HepG2 (cell line): ENCODE results near the gene CHTF8. TPM values are rescaled to one million over a fixed set of nuclear protein-coding genes. Genes with fewer than 3 reads are reported as not detected.

Experiments
- JDP2 ChIP-seq: sonication (generic); formaldehyde crosslinking; IDR thresholded peaks from 2 replicates; pipeline ENCODE4 v1.8.1; 2022; ENCODE audit warnings: missing genetic modification reagents, borderline replicate concordance
- NFKBIZ ChIP-seq: IDR thresholded peaks from 2 replicates; pipeline ENCODE4 v1.6.1; 2018; ENCODE audit warnings: missing genetic modification reagents, missing compliant biosample characterization
- RAD51 ChIP-seq: fragments of 450-650 bp; IDR thresholded peaks from 2 replicates; pipeline ENCODE4 v1.6.1; 2016; ENCODE audit warnings: borderline replicate concordance
- SMYD3 ChIP-seq: sonication (generic); formaldehyde crosslinking; IDR thresholded peaks from 2 replicates; pipeline ENCODE4 v1.8.1; 2023; ENCODE audit warnings: mild to moderate bottlenecking, missing genetic modification reagents
- SOX6 ChIP-seq, 2 experiments: fragments of 450-650 bp in 1 of 2; sonication (generic) in 1 of 2; formaldehyde crosslinking in 1 of 2; IDR thresholded peaks; 2 replicates each; pipeline versions ENCODE4 v1.4.0 to v1.6.1; 2017 to 2020; ENCODE audit warnings: antibody characterized with exemption in 1 of 2, mild to moderate bottlenecking in 1 of 2, missing genetic modification reagents in 1 of 2
- U2AF2 ChIP-seq: fragments of 200-400 bp; formaldehyde crosslinking; IDR thresholded peaks from 2 replicates; pipeline ENCODE4 v1.6.1; 2017; ENCODE audit warnings: low read depth, mild to moderate bottlenecking, low read length
- ZBTB1 ChIP-seq: sonication (generic); formaldehyde crosslinking; IDR thresholded peaks from 2 replicates; pipeline ENCODE4 v1.4.0; 2020; ENCODE audit warnings: missing genetic modification reagents, borderline replicate concordance
- ZNF138 ChIP-seq: sonication (generic); formaldehyde crosslinking; IDR thresholded peaks from 2 replicates; pipeline ENCODE4 v1.5.0; 2020; ENCODE audit warnings: mild to moderate bottlenecking, low read depth, missing genetic modification reagents
- ZNF556 ChIP-seq: sonication (generic); formaldehyde crosslinking; IDR thresholded peaks from 2 replicates; pipeline ENCODE4 v1.4.0; 2020; ENCODE audit warnings: mild to moderate bottlenecking, missing genetic modification reagents, borderline replicate concordance
- polyA plus RNA-seq, 8 experiments: library from polyadenylated mRNA; depleted of rRNA in 3 of 8; stranded (reverse) in 7 of 8; unstranded in 1 of 8; fragments of >200 nt; fragmentation: Illumina TruSeq in 4 of 8; extraction: Trizol in 4 of 8; gene quantifications; 2 replicates each; pipeline versions ENCODE4 v1.2.1 to v1.2.3, GENCODE V29; 2011 to 2016; ENCODE audit warnings: low read depth in 4 of 8, missing spikeins in 1 of 8, mixed read lengths in 1 of 8; ENCODE audit not compliant: insufficient read depth in 1 of 8
- total RNA-seq, 5 experiments: library from RNA; depleted of rRNA; stranded (reverse); fragments of >200 nt; fragmentation: Illumina TruSeq; extraction: Trizol; gene quantifications; 2 replicates each; pipeline ENCODE4 v1.2.3, GENCODE V29; 2016; ENCODE audit warnings: low read depth in 1 of 5
- TF ChIP-seq, protein P1 (sequence below): sonication (generic); formaldehyde crosslinking; IDR thresholded peaks from 2 replicates; pipeline ENCODE4 v1.9.0; 2021; ENCODE audit warnings: missing genetic modification reagents, borderline replicate concordance
- TF ChIP-seq, protein P2 (sequence below): sonication (generic); formaldehyde crosslinking; IDR thresholded peaks from 2 replicates; pipeline ENCODE4; 2020; ENCODE audit warnings: missing genetic modification reagents, mild to moderate bottlenecking, borderline replicate concordance
- TF ChIP-seq, protein P3 (sequence below): sonication (generic); formaldehyde crosslinking; IDR thresholded peaks from 2 replicates; pipeline ENCODE4 v1.4.0; 2020; ENCODE audit warnings: mild to moderate bottlenecking, missing genetic modification reagents
- TF ChIP-seq, protein P4 (sequence below): sonication (generic); formaldehyde crosslinking; IDR thresholded peaks from 2 replicates; pipeline ENCODE4 v1.5.1; 2020; ENCODE audit warnings: mild to moderate bottlenecking, missing genetic modification reagents, moderate library complexity
- TF ChIP-seq, protein P5 (sequence below): conservative IDR thresholded peaks from 2 replicates; pipeline ENCODE4 v1.6.1; 2018; ENCODE audit warnings: missing genetic modification reagents

Gene CHTF8
- total and polyA plus RNA-seq, 2 of the 13 experiments (the other 11 are each of a cell fraction or from before 2014, with no cell fraction given), result 37.2 to 67.5 TPM

DNA sequence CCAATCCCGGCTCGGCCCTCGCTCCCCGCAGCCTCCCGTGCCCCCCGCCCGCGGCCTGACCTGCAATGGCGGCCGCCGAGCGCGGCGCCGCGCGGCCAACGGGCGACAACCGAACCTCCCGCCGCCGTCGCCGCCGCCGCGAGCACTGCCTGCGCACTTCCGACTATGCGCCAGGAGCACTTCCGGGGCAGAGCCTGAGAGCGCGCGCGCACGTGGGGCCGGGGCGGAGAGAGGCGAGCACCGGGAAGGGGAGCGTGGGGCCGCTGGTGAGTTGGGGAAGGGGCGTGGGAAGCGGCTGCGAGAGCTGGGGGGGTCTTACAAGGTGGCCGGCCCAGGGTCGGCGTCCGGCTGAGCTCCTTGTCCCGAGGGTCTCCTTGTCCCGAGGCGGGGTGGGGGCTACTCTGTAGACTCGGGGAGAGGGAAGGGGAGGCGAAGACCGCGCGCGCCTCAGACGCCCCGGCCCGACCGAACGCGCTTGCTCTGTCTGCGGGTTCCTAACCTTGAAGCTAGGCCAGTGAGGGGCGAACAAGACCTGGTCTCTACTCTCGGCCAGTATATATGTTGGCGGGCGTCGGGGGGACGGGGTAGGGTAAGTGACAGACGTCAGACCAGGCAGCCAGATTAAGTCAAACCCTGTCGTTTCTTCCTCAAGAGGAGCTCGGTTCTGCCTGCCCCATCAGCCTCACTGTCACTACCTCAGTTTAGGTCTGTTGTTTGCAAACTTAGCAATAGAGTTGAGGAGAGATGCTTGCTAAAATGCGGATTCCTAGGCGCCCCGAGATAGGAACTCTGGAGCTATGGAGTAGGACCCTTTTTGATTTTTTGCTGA lies at the start of gene CHTF8, which contains the start of gene UTP4 (continued):
- TF ChIP-seq, protein P1, sequence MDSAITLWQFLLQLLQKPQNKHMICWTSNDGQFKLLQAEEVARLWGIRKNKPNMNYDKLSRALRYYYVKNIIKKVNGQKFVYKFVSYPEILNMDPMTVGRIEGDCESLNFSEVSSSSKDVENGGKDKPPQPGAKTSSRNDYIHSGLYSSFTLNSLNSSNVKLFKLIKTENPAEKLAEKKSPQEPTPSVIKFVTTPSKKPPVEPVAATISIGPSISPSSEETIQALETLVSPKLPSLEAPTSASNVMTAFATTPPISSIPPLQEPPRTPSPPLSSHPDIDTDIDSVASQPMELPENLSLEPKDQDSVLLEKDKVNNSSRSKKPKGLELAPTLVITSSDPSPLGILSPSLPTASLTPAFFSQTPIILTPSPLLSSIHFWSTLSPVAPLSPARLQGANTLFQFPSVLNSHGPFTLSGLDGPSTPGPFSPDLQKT, result no peak
- TF ChIP-seq RAD51 (no peak), ZNF556 (no peak; the same call in 1 of the 2 replicates), SOX6 (IDR thresholded peaks at IDR 0.05) (no peak), SOX6 (CRISPR knock-in tag; IDR thresholded peaks at IDR 0.05) (peak; percentile 51), ZNF138 (CRISPR knock-in tag) (no peak), ZBTB1 (CRISPR knock-in tag) (no peak), SMYD3 (CRISPR knock-in tag) (no peak), U2AF2 (no peak), NFKBIZ (CRISPR knock-in tag) (no peak), JDP2 (CRISPR knock-in tag) (peak; percentile 44; the same call in 1 of the 2 replicates)
- TF ChIP-seq, protein P2, sequence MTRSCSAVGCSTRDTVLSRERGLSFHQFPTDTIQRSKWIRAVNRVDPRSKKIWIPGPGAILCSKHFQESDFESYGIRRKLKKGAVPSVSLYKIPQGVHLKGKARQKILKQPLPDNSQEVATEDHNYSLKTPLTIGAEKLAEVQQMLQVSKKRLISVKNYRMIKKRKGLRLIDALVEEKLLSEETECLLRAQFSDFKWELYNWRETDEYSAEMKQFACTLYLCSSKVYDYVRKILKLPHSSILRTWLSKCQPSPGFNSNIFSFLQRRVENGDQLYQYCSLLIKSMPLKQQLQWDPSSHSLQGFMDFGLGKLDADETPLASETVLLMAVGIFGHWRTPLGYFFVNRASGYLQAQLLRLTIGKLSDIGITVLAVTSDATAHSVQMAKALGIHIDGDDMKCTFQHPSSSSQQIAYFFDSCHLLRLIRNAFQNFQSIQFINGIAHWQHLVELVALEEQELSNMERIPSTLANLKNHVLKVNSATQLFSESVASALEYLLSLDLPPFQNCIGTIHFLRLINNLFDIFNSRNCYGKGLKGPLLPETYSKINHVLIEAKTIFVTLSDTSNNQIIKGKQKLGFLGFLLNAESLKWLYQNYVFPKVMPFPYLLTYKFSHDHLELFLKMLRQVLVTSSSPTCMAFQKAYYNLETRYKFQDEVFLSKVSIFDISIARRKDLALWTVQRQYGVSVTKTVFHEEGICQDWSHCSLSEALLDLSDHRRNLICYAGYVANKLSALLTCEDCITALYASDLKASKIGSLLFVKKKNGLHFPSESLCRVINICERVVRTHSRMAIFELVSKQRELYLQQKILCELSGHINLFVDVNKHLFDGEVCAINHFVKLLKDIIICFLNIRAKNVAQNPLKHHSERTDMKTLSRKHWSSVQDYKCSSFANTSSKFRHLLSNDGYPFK, result peak; percentile 35; the same call in 1 of the 2 replicates
- TF ChIP-seq, protein P3, sequence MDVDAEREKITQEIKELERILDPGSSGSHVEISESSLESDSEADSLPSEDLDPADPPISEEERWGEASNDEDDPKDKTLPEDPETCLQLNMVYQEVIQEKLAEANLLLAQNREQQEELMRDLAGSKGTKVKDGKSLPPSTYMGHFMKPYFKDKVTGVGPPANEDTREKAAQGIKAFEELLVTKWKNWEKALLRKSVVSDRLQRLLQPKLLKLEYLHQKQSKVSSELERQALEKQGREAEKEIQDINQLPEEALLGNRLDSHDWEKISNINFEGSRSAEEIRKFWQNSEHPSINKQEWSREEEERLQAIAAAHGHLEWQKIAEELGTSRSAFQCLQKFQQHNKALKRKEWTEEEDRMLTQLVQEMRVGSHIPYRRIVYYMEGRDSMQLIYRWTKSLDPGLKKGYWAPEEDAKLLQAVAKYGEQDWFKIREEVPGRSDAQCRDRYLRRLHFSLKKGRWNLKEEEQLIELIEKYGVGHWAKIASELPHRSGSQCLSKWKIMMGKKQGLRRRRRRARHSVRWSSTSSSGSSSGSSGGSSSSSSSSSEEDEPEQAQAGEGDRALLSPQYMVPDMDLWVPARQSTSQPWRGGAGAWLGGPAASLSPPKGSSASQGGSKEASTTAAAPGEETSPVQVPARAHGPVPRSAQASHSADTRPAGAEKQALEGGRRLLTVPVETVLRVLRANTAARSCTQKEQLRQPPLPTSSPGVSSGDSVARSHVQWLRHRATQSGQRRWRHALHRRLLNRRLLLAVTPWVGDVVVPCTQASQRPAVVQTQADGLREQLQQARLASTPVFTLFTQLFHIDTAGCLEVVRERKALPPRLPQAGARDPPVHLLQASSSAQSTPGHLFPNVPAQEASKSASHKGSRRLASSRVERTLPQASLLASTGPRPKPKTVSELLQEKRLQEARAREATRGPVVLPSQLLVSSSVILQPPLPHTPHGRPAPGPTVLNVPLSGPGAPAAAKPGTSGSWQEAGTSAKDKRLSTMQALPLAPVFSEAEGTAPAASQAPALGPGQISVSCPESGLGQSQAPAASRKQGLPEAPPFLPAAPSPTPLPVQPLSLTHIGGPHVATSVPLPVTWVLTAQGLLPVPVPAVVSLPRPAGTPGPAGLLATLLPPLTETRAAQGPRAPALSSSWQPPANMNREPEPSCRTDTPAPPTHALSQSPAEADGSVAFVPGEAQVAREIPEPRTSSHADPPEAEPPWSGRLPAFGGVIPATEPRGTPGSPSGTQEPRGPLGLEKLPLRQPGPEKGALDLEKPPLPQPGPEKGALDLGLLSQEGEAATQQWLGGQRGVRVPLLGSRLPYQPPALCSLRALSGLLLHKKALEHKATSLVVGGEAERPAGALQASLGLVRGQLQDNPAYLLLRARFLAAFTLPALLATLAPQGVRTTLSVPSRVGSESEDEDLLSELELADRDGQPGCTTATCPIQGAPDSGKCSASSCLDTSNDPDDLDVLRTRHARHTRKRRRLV, result no peak
- TF ChIP-seq, protein P4, sequence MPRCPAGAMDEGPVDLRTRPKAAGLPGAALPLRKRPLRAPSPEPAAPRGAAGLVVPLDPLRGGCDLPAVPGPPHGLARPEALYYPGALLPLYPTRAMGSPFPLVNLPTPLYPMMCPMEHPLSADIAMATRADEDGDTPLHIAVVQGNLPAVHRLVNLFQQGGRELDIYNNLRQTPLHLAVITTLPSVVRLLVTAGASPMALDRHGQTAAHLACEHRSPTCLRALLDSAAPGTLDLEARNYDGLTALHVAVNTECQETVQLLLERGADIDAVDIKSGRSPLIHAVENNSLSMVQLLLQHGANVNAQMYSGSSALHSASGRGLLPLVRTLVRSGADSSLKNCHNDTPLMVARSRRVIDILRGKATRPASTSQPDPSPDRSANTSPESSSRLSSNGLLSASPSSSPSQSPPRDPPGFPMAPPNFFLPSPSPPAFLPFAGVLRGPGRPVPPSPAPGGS (CRISPR knock-in tag), result 0 out of 2 replicates have a peak, but pooled peaks have one; percentile 26
- TF ChIP-seq, protein P5, sequence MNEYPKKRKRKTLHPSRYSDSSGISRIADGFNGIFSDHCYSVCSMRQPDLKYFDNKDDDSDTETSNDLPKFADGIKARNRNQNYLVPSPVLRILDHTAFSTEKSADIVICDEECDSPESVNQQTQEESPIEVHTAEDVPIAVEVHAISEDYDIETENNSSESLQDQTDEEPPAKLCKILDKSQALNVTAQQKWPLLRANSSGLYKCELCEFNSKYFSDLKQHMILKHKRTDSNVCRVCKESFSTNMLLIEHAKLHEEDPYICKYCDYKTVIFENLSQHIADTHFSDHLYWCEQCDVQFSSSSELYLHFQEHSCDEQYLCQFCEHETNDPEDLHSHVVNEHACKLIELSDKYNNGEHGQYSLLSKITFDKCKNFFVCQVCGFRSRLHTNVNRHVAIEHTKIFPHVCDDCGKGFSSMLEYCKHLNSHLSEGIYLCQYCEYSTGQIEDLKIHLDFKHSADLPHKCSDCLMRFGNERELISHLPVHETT (CRISPR knock-in tag), result no peak; the same call in 1 of the 2 replicates
